ENCODE results near the gene RAMP2. TPM values are rescaled to one million over a fixed set of nuclear protein-coding genes. Genes with fewer than 3 reads are reported as not detected.

The RAMP2 gene
- total and polyA plus RNA-seq, 2 experiments from 2014 or later: 2.4 to 3.7 TPM

DNA sequence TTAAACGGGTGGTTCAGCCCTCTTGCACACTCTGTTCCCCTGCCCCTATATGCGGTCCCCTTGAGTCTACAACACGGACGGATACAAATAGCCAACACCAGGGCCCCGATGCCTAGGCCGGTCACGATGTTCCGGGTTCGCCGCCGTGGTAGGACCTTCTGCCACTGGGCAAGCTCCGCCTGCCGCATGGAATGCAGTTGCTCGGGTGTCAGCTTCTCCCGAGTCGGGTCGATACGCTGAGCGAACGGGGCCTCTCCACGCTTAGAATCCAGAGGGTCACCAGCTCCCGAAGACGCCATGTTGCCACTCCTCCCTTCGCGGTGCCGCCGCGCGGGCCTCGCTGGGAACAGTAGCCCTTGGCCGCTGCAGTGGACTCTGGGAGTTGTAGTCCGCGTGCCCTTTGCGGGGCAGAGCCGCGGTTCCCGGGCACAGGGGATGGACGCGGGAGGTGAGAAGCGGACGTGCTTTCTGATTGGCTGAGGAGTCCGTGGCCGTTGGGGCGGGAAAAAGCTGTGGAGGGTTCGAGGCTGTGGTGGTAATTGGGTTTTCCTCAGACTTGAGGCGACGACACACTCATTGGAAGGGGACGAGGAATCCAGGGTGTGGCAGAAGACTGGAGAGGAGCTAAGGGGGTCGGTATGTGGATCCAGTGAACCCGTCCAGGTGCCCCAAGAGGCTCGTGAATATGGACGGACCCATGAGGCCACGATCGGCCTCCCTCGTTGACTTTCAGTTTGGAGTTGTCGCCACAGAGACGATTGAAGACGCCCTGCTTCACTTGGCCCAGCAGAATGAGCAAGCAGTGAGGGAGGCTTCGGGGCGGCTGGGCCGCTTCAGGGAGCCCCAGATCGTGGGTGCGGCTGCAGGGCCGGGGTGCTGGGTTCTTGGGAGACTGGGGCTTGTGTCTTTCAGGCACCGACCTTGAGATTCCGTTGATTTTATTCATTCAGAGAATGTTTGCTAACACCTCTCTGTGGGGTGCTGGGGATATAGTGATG lies 37.7 kb downstream of the RAMP2 start, which contains the start of the genes CNTD1 and COA3:
Gene CNTD1, plus strand, starts transcription at position 479 of the 998 bp plus-strand sequence. Its CDS starts 207 bp downstream, at position 686.
Gene COA3, minus strand, starts transcription at position 322 of the 998 bp plus-strand sequence. Its CDS starts 23 bp downstream, at position 299.
- peak within 1 kb of the TSS; percentile 88 for H3K9ac ChIP-seq
- no peaks in the 10 kb centered on the region for H3K9me2 ChIP-seq (ENCODE audit: insufficient read depth)
- in situ Hi-C loops (cut with MboI): no loop called here
- H3K27ac ChIP-seq: peak within 1 kb of the TSS; percentile 49
- WGBS, 2 experiments (ENCODE audit: low coverage in 1 of 2, low lambda C conversion rate in 2 of 2, missing lambda C conversion rate in 2 of 2): 27 to 28% methylated on average over 66 of the region's 66 CpGs
- H3K36me3 ChIP-seq (ENCODE audit: low read depth): no peaks in the 10 kb centered on the region
- peaks cover 20% of the 10 kb centered on the region for H3K79me2 ChIP-seq (ENCODE audit: insufficient read depth)
- TF ChIP-seq EZH2 (IDR thresholded peaks at IDR 0.05; ENCODE audit: insufficient read depth, poor library complexity, severe bottlenecking): no peak
- TF ChIP-seq EZH2phosphoT487 (IDR thresholded peaks at IDR 0.05; ENCODE audit: insufficient read depth, low read depth): no peak
- H4K20me1 ChIP-seq (ENCODE audit: insufficient read depth): no peaks in the 10 kb centered on the region
- H3F3A ChIP-seq (ENCODE audit: insufficient read depth): no peaks in the 10 kb centered on the region
- H3K4me3 ChIP-seq: peak within 1 kb of the TSS; percentile 97
- H3K4me1 ChIP-seq (ENCODE audit: insufficient read depth): peaks cover 13% of the 10 kb centered on the region; the same call in 1 of the 2 replicates
- H2AFZ ChIP-seq: peak within 1 kb of the TSS; percentile 85
- no peaks in the 10 kb centered on the region for H3K9me3 ChIP-seq (ENCODE audit: low read depth)
- peak within 1 kb of the TSS; percentile 93 for H3K4me2 ChIP-seq (ENCODE audit: unreplicated experiment)
- DNase-seq: peak; percentile 92
- no peaks in the 10 kb centered on the region for H3K27me3 ChIP-seq (replicated peaks; ENCODE audit: insufficient read depth)

DNA sequence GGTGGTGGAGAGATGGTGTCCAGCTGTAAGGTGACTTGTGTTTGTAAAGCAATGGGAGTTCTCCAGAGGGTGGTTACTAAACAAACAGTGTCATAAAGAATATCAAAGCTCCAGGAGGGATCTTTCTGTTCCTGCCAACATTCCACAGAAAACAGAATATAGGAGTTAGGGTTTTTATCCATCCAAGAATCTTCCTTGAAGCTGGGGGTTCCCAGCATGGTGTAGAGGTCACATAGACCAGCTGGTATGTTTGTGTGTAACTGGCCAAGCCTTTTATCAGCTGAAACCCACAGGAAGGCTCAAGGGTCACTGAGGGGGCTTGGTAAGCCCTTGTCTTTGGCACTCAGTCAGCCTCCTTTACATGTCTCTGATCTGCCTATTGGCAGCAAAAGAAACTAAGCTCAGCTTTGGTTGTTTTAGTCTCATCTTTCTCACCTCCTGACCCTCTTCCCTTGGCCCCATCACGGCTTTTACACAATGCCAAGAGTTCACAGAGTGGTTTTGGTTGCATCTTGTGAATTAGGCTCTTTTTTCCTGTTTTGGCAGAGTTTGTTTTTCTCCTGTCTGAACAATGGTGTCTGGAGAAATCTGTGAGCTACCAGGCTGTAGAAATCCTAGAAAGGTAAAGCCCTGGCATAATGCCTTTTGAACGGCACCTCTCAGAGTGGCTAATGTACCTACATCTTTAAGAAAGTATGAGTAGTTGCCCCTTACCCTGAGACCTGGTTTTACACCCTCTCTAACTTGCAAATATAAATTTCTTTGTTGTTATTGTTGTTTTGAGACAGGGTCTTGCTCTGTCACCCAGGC lies 42.3 kb downstream of the RAMP2 start:
- no peaks in the 10 kb centered on the region for H3K9me2 ChIP-seq (ENCODE audit: insufficient read depth)
- 68 to 72% methylated on average over 2 of the region's 2 CpGs for WGBS, 2 experiments (ENCODE audit: low coverage in 1 of 2, low lambda C conversion rate in 2 of 2, missing lambda C conversion rate in 2 of 2)
- no peak overlapping the region for H2AFZ ChIP-seq
- H4K20me1 ChIP-seq (ENCODE audit: insufficient read depth): no peaks in the 10 kb centered on the region
- TF ChIP-seq EZH2phosphoT487 (IDR thresholded peaks at IDR 0.05; ENCODE audit: insufficient read depth, low read depth): no peak
- no peak for TF ChIP-seq EZH2 (IDR thresholded peaks at IDR 0.05; ENCODE audit: insufficient read depth, poor library complexity, severe bottlenecking)
- in situ Hi-C loops (cut with MboI): no loop called here
- no peaks in the 10 kb centered on the region for H3F3A ChIP-seq (ENCODE audit: insufficient read depth)
- H3K36me3 ChIP-seq (ENCODE audit: low read depth): no peaks in the 10 kb centered on the region
- H3K4me2 ChIP-seq (ENCODE audit: unreplicated experiment): no peak overlapping the region
- no peak overlapping the region for H3K9ac ChIP-seq
- DNase-seq: no peak
- H3K79me2 ChIP-seq (ENCODE audit: insufficient read depth): peaks cover under 1% of the 10 kb centered on the region; the same call in 1 of the 2 replicates
- H3K4me1 ChIP-seq (ENCODE audit: insufficient read depth): no peaks in the 10 kb centered on the region
- no peaks in the 10 kb centered on the region for H3K9me3 ChIP-seq (ENCODE audit: low read depth)
- no peak overlapping the region for H3K4me3 ChIP-seq
- no peak overlapping the region for H3K27ac ChIP-seq
- no peaks in the 10 kb centered on the region for H3K27me3 ChIP-seq (replicated peaks; ENCODE audit: insufficient read depth)

DNA sequence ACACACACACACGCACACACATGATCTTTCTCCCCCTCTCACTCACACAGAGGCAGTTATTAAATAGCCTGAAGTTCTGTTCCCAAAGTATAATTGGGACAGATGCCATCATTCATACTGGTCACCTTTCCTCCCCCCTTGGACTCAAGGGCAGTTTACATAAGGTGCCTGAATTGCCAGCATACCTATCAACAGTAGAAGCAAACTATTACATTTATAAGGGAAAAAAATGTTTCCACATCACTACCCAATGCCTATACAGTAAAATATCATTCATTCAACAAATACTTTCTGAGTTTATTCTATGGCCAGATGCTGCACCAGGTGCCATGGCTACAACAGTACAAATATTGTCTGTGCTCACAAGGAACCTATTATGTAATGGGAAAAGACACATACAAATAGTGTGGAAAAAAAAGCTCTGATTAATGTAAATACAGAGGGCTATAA lies 43.9 kb downstream of the RAMP2 start:
- no peaks in the 10 kb centered on the region for H3K27me3 ChIP-seq (replicated peaks; ENCODE audit: insufficient read depth)
- H3F3A ChIP-seq (ENCODE audit: insufficient read depth): peaks cover 14% of the 10 kb centered on the region
- no peak overlapping the region for H3K4me3 ChIP-seq
- H3K4me1 ChIP-seq (ENCODE audit: insufficient read depth): peaks cover 13% of the 10 kb centered on the region
- H3K27ac ChIP-seq: no peak overlapping the region
- H3K79me2 ChIP-seq (ENCODE audit: insufficient read depth): no peaks in the 10 kb centered on the region
- H4K20me1 ChIP-seq (ENCODE audit: insufficient read depth): no peaks in the 10 kb centered on the region
- in situ Hi-C loops (cut with MboI): no loop called here
- no peak overlapping the region for H3K9ac ChIP-seq
- no peaks in the 10 kb centered on the region for H3K9me3 ChIP-seq (ENCODE audit: low read depth)
- no peak for DNase-seq
- no peaks in the 10 kb centered on the region for H3K9me2 ChIP-seq (ENCODE audit: insufficient read depth)
- WGBS, 2 experiments (ENCODE audit: low coverage in 1 of 2, low lambda C conversion rate in 2 of 2, missing lambda C conversion rate in 2 of 2): 94 to 97% methylated on average over 1 of the region's 1 CpG
- peaks cover 1% of the 10 kb centered on the region; the same call in 1 of the 2 replicates for H3K36me3 ChIP-seq (ENCODE audit: low read depth)
- TF ChIP-seq EZH2 (IDR thresholded peaks at IDR 0.05; ENCODE audit: insufficient read depth, poor library complexity, severe bottlenecking) (no peak), EZH2phosphoT487 (IDR thresholded peaks at IDR 0.05; ENCODE audit: insufficient read depth, low read depth) (no peak)
- H3K4me2 ChIP-seq (ENCODE audit: unreplicated experiment): no peak overlapping the region
- H2AFZ ChIP-seq: no peak overlapping the region

DNA sequence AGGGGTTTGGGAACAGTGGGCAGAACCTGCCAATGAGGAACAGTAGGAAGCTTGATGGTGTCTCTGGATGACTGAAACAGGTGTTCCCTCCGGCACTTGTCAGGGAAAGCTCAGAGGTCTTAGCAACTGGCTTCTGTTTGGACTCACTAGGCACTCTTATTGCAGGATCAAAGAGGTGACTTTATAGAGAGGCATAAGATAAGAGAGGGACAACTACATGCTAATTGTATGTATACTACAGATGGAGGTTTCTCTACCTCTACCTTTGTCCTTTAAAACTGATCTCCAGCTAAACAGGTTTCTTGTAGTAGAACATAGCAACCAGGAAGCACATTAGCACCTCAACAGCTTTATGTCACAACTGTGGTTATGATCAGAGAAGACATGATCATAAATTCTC lies 45.2 kb downstream of the RAMP2 start:
- H3K4me3 ChIP-seq: no peak overlapping the region
- TF ChIP-seq EZH2 (IDR thresholded peaks at IDR 0.05; ENCODE audit: insufficient read depth, poor library complexity, severe bottlenecking) (no peak), EZH2phosphoT487 (IDR thresholded peaks at IDR 0.05; ENCODE audit: insufficient read depth, low read depth) (no peak)
- H3K79me2 ChIP-seq (ENCODE audit: insufficient read depth): no peaks in the 10 kb centered on the region
- H4K20me1 ChIP-seq (ENCODE audit: insufficient read depth): no peaks in the 10 kb centered on the region
- no peak for DNase-seq
- H3K4me1 ChIP-seq (ENCODE audit: insufficient read depth): peaks cover 15% of the 10 kb centered on the region
- no peak overlapping the region for H3K9ac ChIP-seq
- no peak overlapping the region for H3K27ac ChIP-seq
- no peaks in the 10 kb centered on the region for H3K9me3 ChIP-seq (ENCODE audit: low read depth)
- H2AFZ ChIP-seq: no peak overlapping the region
- H3F3A ChIP-seq (ENCODE audit: insufficient read depth): peaks cover 25% of the 10 kb centered on the region
- in situ Hi-C loops (cut with MboI): no loop called here
- H3K4me2 ChIP-seq (ENCODE audit: unreplicated experiment): no peak overlapping the region
- WGBS, 2 experiments (ENCODE audit: low coverage in 1 of 2, low lambda C conversion rate in 2 of 2, missing lambda C conversion rate in 2 of 2): 100% methylated on average over 1 of the region's 1 CpG
- H3K36me3 ChIP-seq (ENCODE audit: low read depth): peaks cover 14% of the 10 kb centered on the region
- H3K9me2 ChIP-seq (ENCODE audit: insufficient read depth): no peaks in the 10 kb centered on the region
- no peaks in the 10 kb centered on the region for H3K27me3 ChIP-seq (replicated peaks; ENCODE audit: insufficient read depth)
